GM23338 (cell line): ENCODE results near the gene MPHOSPH9. TPM values are rescaled to one million over a fixed set of nuclear protein-coding genes. Genes with fewer than 3 reads are reported as not detected.

Experiments used
- ATAC-seq: fragments of 200-7000 bp; cut with Tn5 transposase; 3 replicates; pipeline ENCODE4 v1.9.1; 2020
- DNase-seq: peaks from one replicate; pipeline ENCODE4 v3.0.0-alpha.2; 2015; ENCODE audit warnings: low spot score
- H2AFZ ChIP-seq: fragments of 200-600 bp; sonication (generic); 2 replicates; pipeline ENCODE4 v1.8.0; 2016; ENCODE audit warnings: antibody characterized with exemption, mild to moderate bottlenecking, moderate library complexity
- H3F3A ChIP-seq: fragments of 200-600 bp; sonication (generic); replicated peaks from 2 replicates; pipeline ENCODE4 v1.8.0; 2017; ENCODE audit warnings: antibody characterized with exemption, mixed run types, low read depth
- H3K27ac ChIP-seq: fragments of 200-600 bp; sonication (generic); 2 replicates; pipeline ENCODE4 v1.6.1; 2016; ENCODE audit warnings: low read depth
- H3K27me3 ChIP-seq: fragments of 200-600 bp; sonication (generic); 2 replicates; pipeline ENCODE4 v1.8.0; 2016; ENCODE audit warnings: mild to moderate bottlenecking, mixed run types, moderate library complexity; ENCODE audit not compliant: insufficient read depth
- H3K36me3 ChIP-seq: fragments of 200-600 bp; sonication (generic); 2 replicates; pipeline ENCODE4 v1.8.0; 2016; ENCODE audit warnings: mild to moderate bottlenecking; ENCODE audit not compliant: insufficient read depth
- H3K4me1 ChIP-seq: fragments of 200-600 bp; sonication (generic); 2 replicates; pipeline ENCODE4 v1.8.0; 2016; ENCODE audit warnings: mild to moderate bottlenecking, moderate library complexity; ENCODE audit not compliant: insufficient read depth
- H3K4me2 ChIP-seq: fragments of 200-600 bp; sonication (generic); 2 replicates; pipeline ENCODE4 v1.7.1; 2017; ENCODE audit warnings: mixed run types
- H3K4me3 ChIP-seq: fragments of 200-600 bp; sonication (generic); 2 replicates; pipeline ENCODE4 v1.6.1; 2016; ENCODE audit warnings: mixed run types
- H3K79me2 ChIP-seq: fragments of 200-600 bp; sonication (generic); replicated peaks from 2 replicates; pipeline ENCODE4 v1.8.0; 2017; ENCODE audit warnings: mild to moderate bottlenecking; ENCODE audit not compliant: insufficient read depth
- H3K9me2 ChIP-seq: fragments of 200-600 bp; sonication (generic); 2 replicates; pipeline ENCODE4 v1.8.0; 2017; ENCODE audit not compliant: insufficient read depth
- H4K20me1 ChIP-seq: fragments of 200-600 bp; sonication (generic); replicated peaks from 2 replicates; pipeline ENCODE4 v1.8.0; 2017; ENCODE audit warnings: mild to moderate bottlenecking; ENCODE audit not compliant: insufficient read depth
- H3K27ac Mint-ChIP-seq: 2 replicates; pipeline ENCODE4 v1.8.0; 2020; ENCODE audit warnings: inconsistent platforms, mild to moderate bottlenecking, moderate library complexity, mixed read lengths
- H3K27me3 Mint-ChIP-seq: 3 replicates; pipeline ENCODE4 v1.8.0; 2022; ENCODE audit warnings: low read depth, mild to moderate bottlenecking, moderate library complexity, mixed read lengths, inconsistent platforms; ENCODE audit not compliant: insufficient read depth, poor library complexity
- H3K36me3 Mint-ChIP-seq: 3 replicates; pipeline ENCODE4 v1.8.0; 2021; ENCODE audit warnings: low read depth, mild to moderate bottlenecking, inconsistent platforms, moderate library complexity, mixed read lengths
- H3K4me1 Mint-ChIP-seq: 3 replicates; pipeline ENCODE4 v1.8.0; 2020; ENCODE audit warnings: mild to moderate bottlenecking, inconsistent platforms, mixed read lengths
- H3K4me3 Mint-ChIP-seq: 3 replicates; pipeline ENCODE4 v1.8.0; 2021; ENCODE audit warnings: moderate library complexity, mild to moderate bottlenecking, inconsistent platforms, mixed read lengths
- H3K9me3 Mint-ChIP-seq: 3 replicates; pipeline ENCODE4 v1.8.0; 2020; ENCODE audit warnings: moderate library complexity, mild to moderate bottlenecking, inconsistent platforms, mixed read lengths
- CREB1 ChIP-seq: fragments of 250-450 bp; sonication (Bioruptor Pico); IDR thresholded peaks from 2 replicates; pipeline ENCODE4 v1.5.0; 2020; ENCODE audit warnings: low read depth, mild to moderate bottlenecking, moderate library complexity
- EZH2 ChIP-seq: fragments of 200-600 bp; sonication (generic); IDR thresholded peaks from one replicate; pipeline ENCODE4 v1.8.0; 2017; ENCODE audit warnings: antibody characterized with exemption, mild to moderate bottlenecking, low read depth; ENCODE audit not compliant: unreplicated experiment
- EZH2phosphoT487 ChIP-seq: fragments of 200-600 bp; sonication (generic); IDR thresholded peaks from one replicate; pipeline ENCODE4 v1.8.1; 2018; ENCODE audit warnings: antibody characterized with exemption; ENCODE audit not compliant: unreplicated experiment
- JUNB ChIP-seq: IDR thresholded peaks from one replicate; pipeline ENCODE4 v1.6.1; 2016; ENCODE audit warnings: antibody characterized with exemption; ENCODE audit not compliant: unreplicated experiment
- NANOG ChIP-seq: IDR thresholded peaks from 2 replicates; pipeline ENCODE4 v1.6.1; 2016; ENCODE audit warnings: antibody characterized with exemption, borderline replicate concordance
- POLR2AphosphoS5 ChIP-seq: IDR thresholded peaks from 2 replicates; pipeline ENCODE4 v1.6.1; 2016; ENCODE audit warnings: antibody characterized with exemption, low read depth
- ZNF114 ChIP-seq: fragments of 250-450 bp; sonication (Bioruptor Pico); IDR thresholded peaks from 2 replicates; pipeline ENCODE4 v1.5.0; 2020; ENCODE audit warnings: mild to moderate bottlenecking, moderate library complexity
- ZNF331 ChIP-seq: fragments of 250-450 bp; sonication (Bioruptor Pico); IDR thresholded peaks from 2 replicates; pipeline ENCODE4 v1.5.0; 2020; ENCODE audit warnings: low read depth, mild to moderate bottlenecking, moderate library complexity
- ZNF462 ChIP-seq: fragments of 250-450 bp; sonication (Bioruptor Pico); IDR thresholded peaks from 2 replicates; pipeline ENCODE4 v1.5.0; 2020; ENCODE audit warnings: mild to moderate bottlenecking, moderate library complexity
- polyA plus RNA-seq: library from polyadenylated mRNA; unstranded; fragments of >200 nt; fragmentation: Nextera tagmentation; extraction: Ambion mirVana; gene quantifications from 2 replicates; pipeline ENCODE4 v1.2.1, GENCODE V29; 2016
- total RNA-seq: library from RNA; depleted of rRNA; stranded (reverse); fragments of >200 nt; shearing (Covaris generic); gene quantifications from 2 replicates; pipeline ENCODE4 v1.2.3, GENCODE V29; 2014
- TF ChIP-seq, protein P1 (sequence below): IDR thresholded peaks from 2 replicates; pipeline ENCODE4 v1.6.1; 2016; ENCODE audit warnings: antibody characterized with exemption

MPHOSPH9 gene
- total and polyA plus RNA-seq, 2 experiments from 2014 or later, result 30.5 to 77.9 TPM

DNA sequence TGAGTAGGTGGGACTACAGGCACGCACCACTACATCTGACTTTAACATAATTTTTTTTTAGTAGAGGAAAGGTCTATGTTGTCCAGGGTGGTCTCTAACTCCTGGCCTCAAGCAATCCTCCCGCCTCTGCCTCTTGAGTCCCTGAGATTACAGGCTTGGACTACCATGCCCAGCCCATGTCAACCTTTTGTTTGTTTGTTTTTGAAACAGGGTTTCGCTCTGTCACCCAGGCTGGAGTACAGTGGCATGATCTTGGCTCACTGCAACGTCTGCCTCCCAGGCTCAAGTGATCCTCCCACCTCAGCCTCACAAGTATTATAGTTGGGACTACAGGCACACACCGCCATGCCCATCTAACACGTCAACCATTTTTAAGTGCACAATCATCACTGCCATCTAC, 111.3 kb downstream of the MPHOSPH9 start:
- Mint-ChIP-seq H3K9me3 (no peaks in the 10 kb centered on the region), H3K4me3 (no peak overlapping the region), H3K36me3 (no peaks in the 10 kb centered on the region), H3K4me1 (peaks cover 5% of the 10 kb centered on the region; the same call in 2 of the 3 replicates), H3K27me3 (peaks cover 8% of the 10 kb centered on the region), H3K27ac (no peak overlapping the region)
- ATAC-seq, result no peak
- no peaks in the 10 kb centered on the region for H3K79me2 ChIP-seq
- no peak overlapping the region for H2AFZ ChIP-seq
- H4K20me1 ChIP-seq, result no peaks in the 10 kb centered on the region
- H3K9me2 ChIP-seq, result peaks cover 1% of the 10 kb centered on the region; the same call in 1 of the 2 replicates
- no peak overlapping the region for H3K4me3 ChIP-seq
- H3K4me1 ChIP-seq, result no peaks in the 10 kb centered on the region
- TF ChIP-seq NANOG (no peak), EZH2 (no peak), CREB1 (CRISPR knock-in tag) (no peak), ZNF114 (CRISPR knock-in tag) (no peak)
- no peaks in the 10 kb centered on the region for H3K36me3 ChIP-seq
- H3K27me3 ChIP-seq, result no peaks in the 10 kb centered on the region
- DNase-seq, result no peak
- H3K27ac ChIP-seq, result no peak overlapping the region
- H3K4me2 ChIP-seq, result no peak overlapping the region
- no peaks in the 10 kb centered on the region for H3F3A ChIP-seq

- Mint-ChIP-seq H3K27ac (no peak overlapping the region), H3K4me3 (no peak overlapping the region), H3K27me3 (peaks cover 2% of the 10 kb centered on the region), H3K36me3 (no peaks in the 10 kb centered on the region), H3K9me3 (no peaks in the 10 kb centered on the region), H3K4me1 (no peaks in the 10 kb centered on the region; the same call in 2 of the 3 replicates)
- Histone ChIP-seq H2AFZ (no peak overlapping the region), H3K36me3 (no peaks in the 10 kb centered on the region), H3K27me3 (no peaks in the 10 kb centered on the region), H3K4me3 (no peak overlapping the region), H3K9me2 (no peaks in the 10 kb centered on the region), H3K79me2 (no peaks in the 10 kb centered on the region), H4K20me1 (no peaks in the 10 kb centered on the region), H3K27ac (no peak overlapping the region), H3K4me2 (no peak overlapping the region), H3F3A (no peaks in the 10 kb centered on the region), H3K4me1 (no peaks in the 10 kb centered on the region)
- ATAC-seq (no peak), DNase-seq (no peak)
- no peak for TF ChIP-seq EZH2phosphoT487
- no peak for TF ChIP-seq POLR2AphosphoS5
- no peak for TF ChIP-seq NANOG
- no peak for TF ChIP-seq ZNF331 (CRISPR knock-in tag)
- TF ChIP-seq, protein P1, sequence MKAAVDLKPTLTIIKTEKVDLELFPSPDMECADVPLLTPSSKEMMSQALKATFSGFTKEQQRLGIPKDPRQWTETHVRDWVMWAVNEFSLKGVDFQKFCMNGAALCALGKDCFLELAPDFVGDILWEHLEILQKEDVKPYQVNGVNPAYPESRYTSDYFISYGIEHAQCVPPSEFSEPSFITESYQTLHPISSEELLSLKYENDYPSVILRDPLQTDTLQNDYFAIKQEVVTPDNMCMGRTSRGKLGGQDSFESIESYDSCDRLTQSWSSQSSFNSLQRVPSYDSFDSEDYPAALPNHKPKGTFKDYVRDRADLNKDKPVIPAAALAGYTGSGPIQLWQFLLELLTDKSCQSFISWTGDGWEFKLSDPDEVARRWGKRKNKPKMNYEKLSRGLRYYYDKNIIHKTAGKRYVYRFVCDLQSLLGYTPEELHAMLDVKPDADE, result no peak
- TF ChIP-seq ZNF462 (CRISPR knock-in tag), result no peak
- no peak for TF ChIP-seq EZH2
- no peak for TF ChIP-seq JUNB
These were observed 112.3 kb downstream of the MPHOSPH9 start for GRCh38 chr12:123120452-123121166.
